PC-9 (cell line): ENCODE data around the gene ADGRB3.

Source experiments
- CTCF ChIP-seq: fragments of 200-600 bp; sonication (generic); conservative IDR thresholded peaks from 2 replicates; pipeline ENCODE4 v1.6.1; 2017; ENCODE audit warnings: mixed run types, antibody characterized with exemption, mild to moderate bottlenecking, moderate library complexity
- EZH2 ChIP-seq: fragments of 200-600 bp; sonication (generic); IDR thresholded peaks from 2 replicates; pipeline ENCODE4 v1.8.0; 2017; ENCODE audit warnings: antibody characterized with exemption, low read depth

GRCh38 chr6:69185276-69185675 lies 550.2 kb downstream of the ADGRB3 start:
- TF ChIP-seq CTCF (no peak), EZH2 (no peak)
